ENCODE measurements around the gene ABCA7. TPM values are rescaled to one million over a fixed set of nuclear protein-coding genes. Genes with fewer than 3 reads are reported as not detected.

ABCA7 gene
- total and polyA plus RNA-seq, 7 donors = 1.8 to 25.1 (median 9.9) TPM

DNA sequence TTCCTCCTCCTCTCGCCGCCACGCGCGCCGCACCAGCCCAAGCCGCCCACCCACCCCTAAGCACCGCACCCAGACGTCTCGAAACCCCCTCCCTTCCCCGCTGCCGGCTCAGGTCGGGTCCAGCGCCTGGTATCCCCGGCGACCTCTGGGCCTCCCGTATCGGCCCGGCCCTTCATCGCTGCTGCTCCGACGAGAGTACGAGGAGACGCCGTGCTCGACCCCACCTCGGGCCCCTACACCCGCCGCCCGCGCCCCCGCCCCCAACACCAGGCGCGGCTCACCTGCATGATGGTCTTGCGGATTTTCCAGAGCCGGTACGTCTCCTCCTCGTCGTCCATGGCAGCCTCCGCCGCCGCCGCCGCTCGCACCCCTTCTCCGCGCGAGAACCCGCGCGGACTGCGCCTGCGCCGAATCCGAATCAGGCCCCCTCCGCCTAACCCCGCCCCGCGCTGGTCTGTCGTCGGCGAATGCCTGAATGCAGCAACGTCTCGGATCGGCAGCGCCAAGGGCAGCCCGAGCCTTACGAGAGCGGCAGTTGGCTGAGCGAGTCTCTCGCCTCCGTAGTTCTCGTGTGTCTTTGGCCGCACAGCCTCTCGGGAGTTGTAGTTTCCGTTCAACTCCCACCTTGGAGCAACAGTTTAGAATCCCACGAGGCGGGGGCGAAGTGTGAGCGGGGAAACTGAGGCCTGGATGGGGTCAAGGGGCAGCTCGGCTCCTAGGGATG, 55.2 kb downstream of the ABCA7 start, which contains the start of gene POLR2E:
Gene POLR2E (minus strand): TSS at position 398 of the 724 bp plus-strand sequence. CDS start 60 bp downstream, at position 338.
- peak; percentile 100 for DNase-seq
- H3K4me1 ChIP-seq = peaks cover 0 to 37% (median 30%) of the 10 kb centered on the region in 4 donors

GRCh38 chr19:1097810-1098176, 57.9 kb downstream of the ABCA7 start:
- Histone ChIP-seq H3K4me1 (peaks cover 0 to 60% (median 49%) of the 10 kb centered on the region in 4 donors), H3K4me3 (no peak overlapping the region), H3K27ac (peak overlapping the region in 2 of 4 donors; percentile 98 to 100), H3K36me3 (peaks cover 0 to 8% (median 0%) of the 10 kb centered on the region in 4 donors), H3K9me3 (no peaks in the 10 kb centered on the region), H3K27me3 (no peaks in the 10 kb centered on the region)
- TF ChIP-seq EP300 (IDR thresholded peaks at IDR 0.05) (no peak), POLR2AphosphoS5 (IDR thresholded peaks at IDR 0.05) (no peak)
- intact Hi-C loops (cut with DNase I) = loop anchor here (5.0 kb wide), 1 partner anchor 70 kb away; the partner anchor contains the start of gene CNN2
- 31 to 78% methylated on average over 7 of the region's 7 CpGs for WGBS, 2 donors
- DNase-seq = no peak

More for the DNA sequence above, 55.2 kb downstream of the ABCA7 start, which contains the start of gene POLR2E:
- H3K27me3 ChIP-seq = no peaks in the 10 kb centered on the region
- TF ChIP-seq POLR2A (IDR thresholded peaks at IDR 0.05) (peak; percentile 77 to 80), POLR2AphosphoS5 (IDR thresholded peaks at IDR 0.05) (peak; percentile 93 to 96 (median 93)), CTCF (IDR thresholded peaks at IDR 0.05) (no peak), EP300 (IDR thresholded peaks at IDR 0.05) (peak in 1 of 4 donors; percentile 28)
- 0% methylated on average over 81 of the region's 81 CpGs for WGBS, 2 donors
- no peaks in the 10 kb centered on the region for H3K9me3 ChIP-seq
- peaks cover 11 to 27% (median 17%) of the 10 kb centered on the region in 4 donors for H3K36me3 ChIP-seq
- H3K27ac ChIP-seq = peak within 1 kb of the TSS; percentile 77 to 87 (median 81)
- H3K4me3 ChIP-seq = peak within 1 kb of the TSS; percentile 71 to 99 (median 97)
- intact Hi-C loops (cut with DNase I) = loop anchor here (5.0 kb wide), 1 partner anchor 68 kb away; the partner anchor contains the start of gene CNN2

GRCh38 chr19:1098177-1099051, 58.5 kb downstream of the ABCA7 start:
- H3K27ac ChIP-seq = peak overlapping the region; percentile 98 to 100 (median 100)

GRCh38 chr19:1101337-1101698, 61.4 kb downstream of the ABCA7 start:
- peak overlapping the region in 1 of 4 donors; percentile 1 for H3K4me3 ChIP-seq
- intact Hi-C loops (cut with DNase I) = loop anchor here (5.0 to 10.0 kb wide), 2 partner anchors 177 to 424 kb away; partner anchors contain the start of genes ARID3A and FSTL3
- H3K27ac ChIP-seq = peak overlapping the region; percentile 98 to 100 (median 100)
- peak; percentile 87 for DNase-seq
- H3K9me3 ChIP-seq = no peaks in the 10 kb centered on the region
- peaks cover 0 to 7% (median 5%) of the 10 kb centered on the region in 4 donors for H3K36me3 ChIP-seq
- WGBS, 2 donors = 29 to 71% methylated on average over 9 of the region's 9 CpGs
- H3K4me1 ChIP-seq = peaks cover 0 to 57% (median 49%) of the 10 kb centered on the region in 4 donors
- no peak for TF ChIP-seq POLR2AphosphoS5 (IDR thresholded peaks at IDR 0.05)
- no peak for TF ChIP-seq CTCF (IDR thresholded peaks at IDR 0.05)
- TF ChIP-seq POLR2A (IDR thresholded peaks at IDR 0.05) = no peak
- no peak for TF ChIP-seq EP300 (IDR thresholded peaks at IDR 0.05)
- H3K27me3 ChIP-seq = no peaks in the 10 kb centered on the region

More at GRCh38 chr19:1098177-1099051, 58.5 kb downstream of the ABCA7 start:
- TF ChIP-seq CTCF (IDR thresholded peaks at IDR 0.05) (no peak), POLR2A (IDR thresholded peaks at IDR 0.05) (no peak), POLR2AphosphoS5 (IDR thresholded peaks at IDR 0.05) (no peak), EP300 (IDR thresholded peaks at IDR 0.05) (no peak)
- Histone ChIP-seq H3K9me3 (no peaks in the 10 kb centered on the region), H3K36me3 (peaks cover 0 to 3% (median 0%) of the 10 kb centered on the region in 4 donors), H3K27me3 (no peaks in the 10 kb centered on the region), H3K4me1 (peaks cover 0 to 61% (median 51%) of the 10 kb centered on the region in 4 donors), H3K4me3 (no peak overlapping the region)
- DNase-seq = no peak
- 19 to 63% methylated on average over 15 of the region's 15 CpGs for whole genome bisulfite sequencing, 2 donors
- intact Hi-C loops (cut with DNase I) = loop anchor here (5.0 kb wide), 1 partner anchor 71 kb away; the partner anchor contains the start of gene CNN2

Data from sigmoid colon (tissue), 7 donors.